ENCODE measurements around the gene ATRNL1.

- TF ChIP-seq CTCF (IDR thresholded peaks at IDR 0.05) (no peak), POLR2A (IDR thresholded peaks at IDR 0.05) (no peak)
These were observed 228.2 kb downstream of the ATRNL1 start for GRCh38 chr10:115321360-115321759.
